ENCODE data around the gene KDM4B.

KDM4B gene

DNA sequence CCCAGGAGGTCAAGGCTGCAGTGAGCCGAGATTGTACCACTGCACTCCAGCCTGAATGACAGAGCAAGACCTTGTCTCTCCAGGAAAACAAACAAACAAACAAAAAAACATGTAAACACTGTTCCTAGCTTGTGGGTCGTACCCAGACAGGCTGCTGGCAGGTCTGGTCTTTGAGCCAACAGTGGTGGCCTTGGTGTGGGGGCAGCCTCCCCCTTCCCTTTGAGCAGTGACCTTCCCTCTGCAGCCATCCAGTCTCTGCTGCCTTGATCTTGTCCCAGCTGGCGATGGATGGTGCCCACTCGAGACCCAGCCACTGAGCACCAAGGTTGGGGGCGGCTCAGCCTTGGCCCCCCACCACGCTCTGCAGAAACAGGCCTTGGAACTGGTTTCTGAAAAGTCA, 143.3 kb downstream of the KDM4B start:
- no peak for DNase-seq

GRCh38 chr19:5112681-5113575, 144.0 kb downstream of the KDM4B start:
- no peak for DNase-seq

DNA sequence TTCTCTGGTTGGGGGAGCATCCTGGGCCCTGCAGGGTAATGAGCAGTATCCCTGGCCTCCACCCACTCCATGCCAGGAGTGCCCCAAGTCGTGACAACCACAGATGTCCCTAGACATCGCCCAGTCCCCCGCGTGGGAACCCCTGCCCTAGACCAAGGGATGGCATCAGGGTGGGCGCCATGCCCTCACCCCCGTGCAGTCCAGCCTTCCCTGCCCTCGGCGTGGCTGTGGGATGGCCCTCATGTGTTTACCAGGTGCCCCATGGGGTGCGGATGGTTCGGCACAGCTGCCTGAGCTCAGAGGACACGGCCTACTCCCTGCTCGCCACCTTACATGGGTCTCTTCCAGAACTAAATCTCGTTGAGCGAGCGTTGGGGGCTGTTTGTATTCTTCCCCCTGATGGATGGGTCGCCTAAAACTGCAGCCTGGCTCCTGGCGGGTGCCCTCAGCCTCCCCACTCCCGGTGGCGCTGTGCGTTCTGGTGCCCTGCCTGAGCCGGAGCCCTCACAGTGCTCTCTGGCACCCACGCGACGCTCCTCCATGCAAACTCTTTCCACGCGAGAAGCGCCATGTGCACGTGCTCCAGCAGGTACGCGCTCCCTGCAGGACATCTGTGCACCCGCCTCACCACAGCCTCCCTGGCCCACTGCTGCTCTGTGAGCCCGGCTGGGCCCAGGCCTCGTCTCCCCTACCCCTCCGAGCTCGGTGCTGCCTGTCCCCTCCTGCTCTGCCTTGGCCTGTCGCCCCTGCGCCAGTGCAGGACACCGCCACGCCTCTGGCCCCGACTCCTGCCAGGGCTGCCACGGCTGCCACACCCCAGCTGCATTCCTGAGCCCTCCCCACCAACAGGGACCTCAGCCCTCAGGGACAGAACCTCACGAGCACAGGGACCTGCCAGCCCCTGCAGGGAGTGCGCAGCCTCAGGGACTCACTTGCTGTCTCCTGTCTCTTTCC, 145.0 kb downstream of the KDM4B start:
- no peak for DNase-seq

DNA sequence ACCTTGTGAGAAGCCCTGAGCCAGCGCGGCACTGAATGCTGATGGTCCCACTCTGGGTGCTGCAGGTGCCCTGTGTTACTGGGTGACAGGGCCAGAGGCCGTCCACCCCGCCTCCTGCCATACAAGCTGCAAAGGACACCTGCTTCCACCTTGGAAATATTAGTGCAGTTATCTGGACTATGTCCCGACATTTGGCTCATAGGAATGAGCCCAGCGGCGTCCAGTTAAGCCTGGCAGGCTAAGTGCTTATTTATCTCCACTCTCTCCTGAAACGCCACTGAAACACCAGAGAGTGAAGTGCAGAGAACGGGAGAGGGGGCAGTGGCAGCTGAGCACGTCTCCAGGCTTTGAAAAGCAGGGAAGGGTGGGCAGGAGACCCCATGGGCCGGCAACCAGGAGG, 145.8 kb downstream of the KDM4B start:
- DNase-seq = no peak

GRCh38 chr19:5115351-5115750, 146.4 kb downstream of the KDM4B start:
- no peak for DNase-seq

- no peak for DNase-seq
Observed at GRCh38 chr19:5115771-5116202, 146.9 kb downstream of the KDM4B start.

GRCh38 chr19:5116292-5116691, 147.4 kb downstream of the KDM4B start:
- no peak for DNase-seq

DNA sequence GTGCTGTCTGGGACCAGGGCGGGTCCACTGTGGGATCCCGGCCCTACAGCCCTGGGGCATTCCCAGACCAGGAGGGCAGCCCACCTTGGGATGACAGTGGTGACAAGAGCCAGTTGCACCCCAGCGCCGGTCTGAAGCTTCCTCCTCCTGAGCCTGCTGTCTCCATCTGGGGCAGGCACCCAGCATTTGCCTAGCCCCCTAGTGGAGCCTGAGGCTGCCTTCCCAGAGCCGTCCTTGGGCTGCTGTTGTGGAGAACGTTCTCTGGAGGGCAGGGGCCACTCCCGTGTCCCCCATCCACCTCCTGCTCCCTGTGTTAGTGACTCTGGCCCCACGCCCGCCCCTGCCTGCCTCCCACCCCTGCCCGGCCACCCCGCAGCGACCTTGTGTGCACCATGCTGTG, 148.5 kb downstream of the KDM4B start:
- no peak for DNase-seq

DNA sequence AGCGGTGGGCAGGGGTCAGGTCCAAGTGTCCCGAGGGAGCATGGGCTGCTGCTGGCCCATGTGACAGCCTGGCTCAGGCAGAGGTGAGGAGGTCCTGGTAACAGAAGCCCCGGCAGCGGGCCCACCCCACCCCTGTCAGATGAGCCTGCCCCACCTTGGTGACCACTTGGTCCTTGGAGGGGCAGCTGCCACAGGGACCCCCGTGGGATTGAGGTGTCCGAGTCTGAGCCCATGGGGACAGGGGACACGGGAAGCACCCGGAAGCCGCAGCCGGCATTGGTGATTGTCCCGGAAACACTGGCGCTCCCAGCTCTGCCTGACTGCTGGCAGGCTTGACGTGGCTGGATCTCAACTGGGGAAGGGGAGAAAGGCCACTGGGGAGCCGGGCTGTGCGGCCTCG, 149.1 kb downstream of the KDM4B start:
- no peak for DNase-seq

DNA sequence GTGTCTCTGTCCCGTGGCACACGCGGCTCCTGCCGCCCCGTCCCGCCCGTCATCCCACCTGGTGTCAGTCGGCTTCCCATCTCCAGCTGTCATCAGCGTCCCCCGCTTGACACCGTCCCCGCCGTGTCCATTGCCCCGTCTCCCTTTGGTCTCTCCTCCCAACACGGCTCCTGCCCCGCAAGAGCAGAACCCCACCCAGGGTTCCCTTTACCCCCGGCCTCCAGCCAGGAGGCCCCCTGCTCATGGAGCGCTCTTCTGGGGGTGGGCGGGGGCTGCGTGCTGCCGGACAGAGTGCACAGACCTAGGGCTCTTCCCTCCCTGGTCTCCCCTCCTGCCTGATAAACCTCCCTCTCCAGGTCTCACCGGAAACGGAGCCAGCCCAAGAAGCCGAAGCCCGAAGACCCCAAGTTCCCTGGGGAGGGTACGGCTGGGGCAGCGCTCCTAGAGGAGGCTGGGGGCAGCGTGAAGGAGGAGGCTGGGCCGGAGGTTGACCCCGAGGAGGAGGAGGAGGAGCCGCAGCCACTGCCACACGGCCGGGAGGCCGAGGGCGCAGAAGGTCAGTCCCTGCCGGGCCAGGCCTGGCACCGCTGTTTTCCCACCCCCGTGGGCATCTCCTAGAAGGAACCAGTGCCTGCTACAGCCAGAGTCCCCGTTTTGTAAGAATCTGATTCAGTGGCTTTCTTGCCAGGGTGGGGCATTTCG, 150.5 kb downstream of the KDM4B start:
- DNase-seq = no peak

- DNase-seq = no peak
Observed at GRCh38 chr19:5120321-5120720, 151.4 kb downstream of the KDM4B start.

DNA sequence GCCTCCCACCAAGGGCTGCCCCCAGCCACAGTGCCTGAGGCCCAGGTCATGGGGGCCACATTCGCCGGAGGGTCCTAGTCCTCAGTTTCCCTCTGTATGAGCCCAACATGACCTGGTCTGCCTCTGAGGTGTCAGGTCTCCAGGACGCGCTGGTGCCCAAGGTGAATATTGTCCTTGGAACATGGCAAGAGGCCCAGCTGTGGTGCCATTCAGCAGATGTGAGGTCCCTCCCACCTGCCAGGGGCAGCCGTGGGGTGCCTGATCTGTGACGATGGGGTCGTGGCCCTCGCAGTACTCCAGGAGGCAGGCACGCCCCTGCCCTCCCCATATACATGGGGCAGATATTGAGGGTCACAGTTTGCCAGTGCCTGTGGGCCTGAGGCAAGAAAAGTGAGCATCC, 151.9 kb downstream of the KDM4B start:
- DNase-seq = no peak

DNA sequence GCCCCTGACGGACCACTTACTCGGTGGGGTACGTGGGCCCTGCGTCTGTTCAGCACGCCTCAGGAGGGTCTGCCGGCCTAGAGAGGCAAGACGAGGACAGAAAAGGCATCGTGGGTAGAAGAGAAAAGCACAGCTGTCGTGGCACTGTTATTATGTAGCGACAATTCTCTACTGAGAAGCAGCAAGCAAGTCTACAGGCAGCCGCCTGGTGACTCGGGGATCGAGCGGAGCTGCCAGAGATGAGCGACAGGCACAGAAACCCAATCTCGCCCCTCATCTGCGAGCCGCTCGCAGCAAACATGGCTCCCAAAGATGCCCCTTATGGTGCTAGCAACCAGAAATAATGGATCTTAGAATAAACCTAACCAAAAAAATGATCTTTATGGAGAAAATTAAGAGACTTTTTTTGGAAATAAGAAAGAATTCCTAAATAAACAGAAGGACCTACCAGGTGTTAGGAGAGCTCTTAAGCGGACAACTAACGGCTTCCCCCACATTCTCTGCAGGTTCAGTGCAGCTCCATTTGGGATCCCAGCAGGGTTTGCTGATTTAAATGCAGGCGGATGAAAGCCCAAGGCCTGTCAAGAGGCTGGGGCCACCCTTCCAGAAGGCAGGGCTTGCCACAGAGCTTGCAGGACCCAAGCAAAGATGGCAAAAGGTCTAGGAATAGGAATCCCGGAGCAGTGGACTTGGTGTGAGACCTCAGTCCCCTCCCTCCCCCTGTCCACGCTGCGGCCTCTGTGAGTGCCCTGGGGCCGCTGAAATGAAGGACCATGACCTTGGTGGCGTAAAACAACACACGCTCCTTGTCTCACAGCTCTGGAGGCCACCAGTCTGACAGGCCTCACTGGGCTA, 152.6 kb downstream of the KDM4B start:
- DNase-seq = no peak

GRCh38 chr19:5122121-5122400, 153.1 kb downstream of the KDM4B start:
- DNase-seq = no peak

- DNase-seq = no peak
Observed at GRCh38 chr19:5122671-5123409, 153.9 kb downstream of the KDM4B start.

- DNase-seq = no peak
Observed at GRCh38 chr19:5123646-5124045, 154.7 kb downstream of the KDM4B start.

DNA sequence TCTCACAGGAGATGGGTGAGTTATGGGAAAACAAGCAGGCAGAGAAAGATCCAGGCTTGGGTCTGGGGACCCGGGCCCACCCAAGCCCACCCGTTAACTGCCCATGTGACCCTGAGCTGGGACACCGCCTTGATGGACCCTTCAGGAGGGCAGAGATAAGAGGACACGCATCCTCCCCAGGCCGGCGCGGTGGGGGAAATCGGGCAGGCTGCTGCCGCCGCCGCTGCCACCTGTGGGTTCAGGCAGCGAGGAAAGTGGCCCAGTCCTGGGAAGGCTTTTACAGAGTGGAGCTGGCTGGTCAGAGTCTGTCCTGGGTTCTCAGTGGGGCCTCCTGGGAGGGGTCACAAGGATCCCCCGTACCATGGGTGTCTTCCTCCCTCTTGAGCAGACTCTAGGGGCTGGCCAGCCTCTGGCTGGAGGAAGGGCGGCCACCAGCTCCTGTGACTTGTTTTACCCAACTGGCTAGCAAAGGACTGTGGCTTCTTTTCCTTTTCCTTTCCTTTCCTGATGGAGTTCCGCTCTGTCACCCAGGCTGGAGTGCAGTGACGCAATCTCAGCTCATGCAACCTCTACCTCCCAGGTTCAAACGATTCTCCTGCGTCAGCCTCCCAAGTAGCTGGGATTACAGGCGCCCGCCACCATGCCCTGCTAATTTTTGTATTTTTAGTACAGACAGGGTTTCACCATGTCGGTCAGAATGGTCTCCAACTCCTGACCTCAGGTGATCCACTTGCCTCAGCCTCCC, 155.4 kb downstream of the KDM4B start:
- no peak for DNase-seq

GRCh38 chr19:5125376-5125775, 156.5 kb downstream of the KDM4B start:
- no peak for DNase-seq

GRCh38 chr19:5125797-5126497, 157.0 kb downstream of the KDM4B start:
- DNase-seq = no peak

Measured in stimulated activated CD4-positive, alpha-beta T cell treated with anti-CD3 and anti-CD28 coated beads, Interleukin-2, amount 100 ng/mL, for 48 hours (primary cell).